BJ (cell line): ENCODE results near the gene SELENOI. TPM values are rescaled to one million over a fixed set of nuclear protein-coding genes. Genes with fewer than 3 reads are reported as not detected.
"Not testable (repeated sequence)": the region's sequence is repeated elsewhere in the genome, so short reads cannot be mapped to it uniquely, and the experiment has no call there.

Source experiments
- CTCF ChIA-PET: fragments of 350-600 bp; formaldehyde crosslinking; extraction: SDS; loops from one replicate; lab custom pipeline; 2021; ENCODE audit warnings: antibody characterized with exemption, inconsistent platforms; lab: Yijun Ruan, JAX
- POLR2A ChIA-PET: fragments of 300-600 bp; sonication (Branson Sonifier 250); formaldehyde crosslinking; extraction: SDS; loops from one replicate; lab custom pipeline; 2021; ENCODE audit warnings: antibody characterized with exemption; lab: Charles Lee
- DNase-seq: peaks from one replicate; pipeline ENCODE4 v3.0.0-alpha.2; 2011; ENCODE audit warnings: low read depth
- H3K27me3 ChIP-seq: 2 replicates; pipeline ENCODE4 v1.6.0; 2011; ENCODE audit warnings: low read length; ENCODE audit not compliant: control insufficient read depth, insufficient read depth
- H3K36me3 ChIP-seq: 2 replicates; pipeline ENCODE4 v1.5.1; 2011; ENCODE audit warnings: low read length; ENCODE audit not compliant: control insufficient read depth, insufficient read depth
- H3K4me3 ChIP-seq: 2 replicates; pipeline ENCODE4 v1.5.1; 2011; ENCODE audit warnings: low read depth, mild to moderate bottlenecking, control low read depth, low read length
- polyA plus RNA-seq: library from polyadenylated mRNA; depleted of rRNA; stranded (reverse); fragments of >200 nt; gene quantifications from 2 replicates; pipeline ENCODE4 v1.2.3, GENCODE V29; 2011
- TF ChIP-seq, protein P1 (sequence below): IDR thresholded peaks from 2 replicates; pipeline ENCODE4 v1.5.1; 2011; ENCODE audit warnings: low read depth, mild to moderate bottlenecking, control low read depth, inconsistent platforms, low read length, moderate library complexity; ENCODE audit not compliant: insufficient read depth

Gene SELENOI
- polyA plus RNA-seq, 1 experiment: 9.5 TPM

DNA sequence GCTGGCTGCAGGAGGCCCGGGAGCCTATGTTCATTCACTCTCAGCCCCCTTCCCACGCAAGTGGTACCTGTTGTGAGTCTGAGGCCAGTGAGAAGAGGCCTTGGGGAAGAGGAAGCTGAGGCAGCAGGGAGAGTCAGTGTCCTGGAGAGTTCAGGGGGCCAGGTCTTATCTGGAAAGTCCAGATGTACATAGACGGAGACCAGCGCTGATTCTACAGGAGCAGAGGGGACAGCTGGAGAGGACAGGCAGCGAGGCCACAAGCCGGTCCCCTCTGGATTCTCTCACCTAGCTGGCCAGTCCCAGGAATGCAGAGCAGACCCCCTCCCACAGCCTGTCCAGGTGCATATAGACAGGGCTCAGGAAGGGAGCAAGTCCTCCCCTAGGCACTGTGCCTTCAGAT lies 29.1 kb upstream of the SELENOI start:
- ChIA-PET POLR2A (interaction anchor here (0.6 kb wide), 1 partner anchor 24 kb away, joined by 3 read pairs; no protein-coding TSS in a partner anchor), CTCF (interaction anchor here (0.8 kb wide), 1 partner anchor 464 kb away, joined by 3 read pairs; no protein-coding TSS in a partner anchor)
- Histone ChIP-seq H3K27me3 (peaks cover 13% of the 10 kb centered on the region), H3K4me3 (no peak overlapping the region), H3K36me3 (no peaks in the 10 kb centered on the region)
- TF ChIP-seq, protein P1, sequence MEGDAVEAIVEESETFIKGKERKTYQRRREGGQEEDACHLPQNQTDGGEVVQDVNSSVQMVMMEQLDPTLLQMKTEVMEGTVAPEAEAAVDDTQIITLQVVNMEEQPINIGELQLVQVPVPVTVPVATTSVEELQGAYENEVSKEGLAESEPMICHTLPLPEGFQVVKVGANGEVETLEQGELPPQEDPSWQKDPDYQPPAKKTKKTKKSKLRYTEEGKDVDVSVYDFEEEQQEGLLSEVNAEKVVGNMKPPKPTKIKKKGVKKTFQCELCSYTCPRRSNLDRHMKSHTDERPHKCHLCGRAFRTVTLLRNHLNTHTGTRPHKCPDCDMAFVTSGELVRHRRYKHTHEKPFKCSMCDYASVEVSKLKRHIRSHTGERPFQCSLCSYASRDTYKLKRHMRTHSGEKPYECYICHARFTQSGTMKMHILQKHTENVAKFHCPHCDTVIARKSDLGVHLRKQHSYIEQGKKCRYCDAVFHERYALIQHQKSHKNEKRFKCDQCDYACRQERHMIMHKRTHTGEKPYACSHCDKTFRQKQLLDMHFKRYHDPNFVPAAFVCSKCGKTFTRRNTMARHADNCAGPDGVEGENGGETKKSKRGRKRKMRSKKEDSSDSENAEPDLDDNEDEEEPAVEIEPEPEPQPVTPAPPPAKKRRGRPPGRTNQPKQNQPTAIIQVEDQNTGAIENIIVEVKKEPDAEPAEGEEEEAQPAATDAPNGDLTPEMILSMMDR: no peak
- no peak for DNase-seq

DNA sequence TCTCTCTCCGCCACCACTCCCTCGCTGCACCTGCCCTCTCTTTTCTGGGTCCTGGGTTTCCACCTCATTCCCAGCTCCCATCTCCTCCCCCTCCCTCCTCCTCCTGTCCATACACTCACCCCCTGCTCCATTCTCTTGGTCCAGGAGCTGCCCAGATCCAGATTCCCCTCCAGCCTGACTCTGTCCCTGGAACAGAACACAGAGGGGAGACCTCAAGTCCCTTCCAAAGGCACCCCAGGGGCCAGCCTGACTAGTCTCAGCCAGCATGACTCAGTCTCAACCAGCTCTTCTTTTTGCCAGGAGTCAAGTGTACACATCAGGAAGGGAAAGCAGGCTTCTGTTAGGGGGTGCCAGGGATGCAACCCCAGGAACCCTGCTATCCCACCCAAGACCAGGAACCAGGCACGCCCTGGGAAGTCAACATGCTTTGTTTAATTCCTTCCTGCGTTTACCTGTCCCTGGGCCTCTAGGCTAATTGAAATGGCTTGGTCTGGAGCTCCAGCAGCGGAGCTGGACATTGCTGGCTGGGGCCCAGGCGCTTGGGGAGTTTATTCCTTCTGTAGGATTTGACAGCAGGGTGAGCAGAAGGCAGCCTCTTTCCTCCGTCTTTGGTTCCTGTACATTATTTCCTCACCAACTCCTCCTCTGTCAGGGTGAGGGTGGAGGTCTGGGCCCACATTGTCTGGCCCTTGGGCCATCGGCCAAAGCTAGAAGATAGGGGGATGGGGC lies 28.4 kb upstream of the SELENOI start:
- CTCF ChIA-PET: interaction anchor here (0.6 to 1.3 kb wide), 3 partner anchors 13 to 109 kb away, joined by 3 to 7 read pairs (median 3); no protein-coding TSS in a partner anchor
- POLR2A ChIA-PET: no interaction called here

DNA sequence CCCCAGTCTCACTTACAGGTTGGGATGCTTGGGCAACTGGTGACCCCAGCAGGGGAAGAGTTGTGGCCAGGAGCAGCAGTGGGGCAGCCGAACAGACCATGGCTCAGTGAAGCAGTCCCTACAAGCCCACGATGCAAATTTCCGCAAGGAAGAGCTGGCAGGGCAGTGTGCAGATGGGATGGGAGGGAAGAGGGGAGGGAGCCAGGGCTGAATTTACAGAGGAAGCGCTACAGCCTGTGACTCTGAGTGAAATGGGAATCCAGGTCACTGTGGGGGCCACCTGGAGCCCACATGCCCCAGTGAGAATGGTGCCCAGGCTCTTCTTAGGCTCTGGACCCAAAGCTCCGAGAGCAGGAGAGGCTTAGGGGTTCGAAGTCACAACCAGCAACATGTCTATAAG lies 27.0 kb upstream of the SELENOI start:
- Histone ChIP-seq H3K36me3 (no peaks in the 10 kb centered on the region), H3K27me3 (peaks cover 13% of the 10 kb centered on the region), H3K4me3 (no peak overlapping the region)
- no peak for DNase-seq
- TF ChIP-seq, protein P1: no peak
- POLR2A ChIA-PET: no interaction called here
- CTCF ChIA-PET: interaction anchor here (3.4 kb wide), 1 partner anchor 12 kb away, joined by 14 read pairs; no protein-coding TSS in a partner anchor

More for the DNA sequence above, 28.4 kb upstream of the SELENOI start:
- TF ChIP-seq, protein P1: no peak
- no peak for DNase-seq
- Histone ChIP-seq H3K4me3 (no peak overlapping the region), H3K36me3 (no peaks in the 10 kb centered on the region), H3K27me3 (peaks cover 13% of the 10 kb centered on the region)

DNA sequence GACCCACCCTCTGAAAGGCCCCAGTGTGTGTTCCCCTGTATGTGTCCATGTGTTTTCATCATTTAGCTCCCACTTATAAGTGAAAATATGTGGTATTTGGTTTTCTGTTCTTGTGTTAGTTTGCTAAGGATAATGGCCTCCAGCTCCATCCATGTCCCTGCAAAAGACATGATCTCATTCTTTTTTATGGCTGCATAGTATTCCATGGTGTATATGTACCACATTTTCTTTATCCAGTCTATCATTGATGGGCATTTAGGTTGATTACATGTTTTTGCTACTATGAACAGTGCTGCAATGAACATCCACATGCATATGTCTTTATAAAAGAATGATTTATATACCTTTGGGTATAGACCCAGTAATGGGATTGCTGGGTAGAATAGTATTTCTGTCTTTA lies 21.5 kb upstream of the SELENOI start:
- CTCF ChIA-PET: interaction anchor here (1.2 kb wide), 1 partner anchor 143 kb away, joined by 3 read pairs; no protein-coding TSS in a partner anchor
- H3K36me3 ChIP-seq, H3K27me3 ChIP-seq, H3K4me3 ChIP-seq, POLR2A ChIA-PET, DNase-seq: not testable (repeated sequence)

DNA sequence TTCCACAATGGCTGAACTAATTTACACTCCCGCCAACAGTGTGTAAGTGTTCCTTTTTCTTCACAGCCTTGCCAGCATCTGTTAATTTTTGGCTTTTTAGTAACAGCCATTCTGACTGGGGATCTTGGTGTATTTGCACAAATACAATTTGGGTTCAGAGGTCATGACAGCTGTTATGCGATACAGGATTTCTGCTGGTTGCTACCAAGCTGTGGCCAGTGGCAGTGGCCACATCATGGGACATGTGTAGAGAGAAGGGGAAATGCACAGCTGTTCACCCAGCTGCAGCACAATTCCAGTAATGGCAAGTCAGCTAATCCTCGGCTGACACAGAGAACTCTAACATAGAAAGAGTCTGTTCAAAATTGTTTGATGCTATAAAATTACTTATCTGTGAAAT lies 21.0 kb upstream of the SELENOI start:
- Histone ChIP-seq H3K27me3 (peaks cover 2% of the 10 kb centered on the region; the same call in 1 of the 2 replicates), H3K36me3 (no peaks in the 10 kb centered on the region), H3K4me3 (no peak overlapping the region)
- ChIA-PET POLR2A (no interaction called here), CTCF (interaction anchor here (0.9 to 1.5 kb wide), 3 partner anchors 15 to 143 kb away, joined by 3 read pairs; no protein-coding TSS in a partner anchor)
- no peak for DNase-seq
- TF ChIP-seq, protein P1: no peak
